ENCODE results near the gene IFT81. TPM values are rescaled to one million over a fixed set of nuclear protein-coding genes. Genes with fewer than 3 reads are reported as not detected.

The IFT81 gene
- total and polyA plus RNA-seq, 2 of the 13 experiments (the other 11 are each of a cell fraction or from before 2014, with no cell fraction given) = 4.2 to 13.0 TPM

DNA sequence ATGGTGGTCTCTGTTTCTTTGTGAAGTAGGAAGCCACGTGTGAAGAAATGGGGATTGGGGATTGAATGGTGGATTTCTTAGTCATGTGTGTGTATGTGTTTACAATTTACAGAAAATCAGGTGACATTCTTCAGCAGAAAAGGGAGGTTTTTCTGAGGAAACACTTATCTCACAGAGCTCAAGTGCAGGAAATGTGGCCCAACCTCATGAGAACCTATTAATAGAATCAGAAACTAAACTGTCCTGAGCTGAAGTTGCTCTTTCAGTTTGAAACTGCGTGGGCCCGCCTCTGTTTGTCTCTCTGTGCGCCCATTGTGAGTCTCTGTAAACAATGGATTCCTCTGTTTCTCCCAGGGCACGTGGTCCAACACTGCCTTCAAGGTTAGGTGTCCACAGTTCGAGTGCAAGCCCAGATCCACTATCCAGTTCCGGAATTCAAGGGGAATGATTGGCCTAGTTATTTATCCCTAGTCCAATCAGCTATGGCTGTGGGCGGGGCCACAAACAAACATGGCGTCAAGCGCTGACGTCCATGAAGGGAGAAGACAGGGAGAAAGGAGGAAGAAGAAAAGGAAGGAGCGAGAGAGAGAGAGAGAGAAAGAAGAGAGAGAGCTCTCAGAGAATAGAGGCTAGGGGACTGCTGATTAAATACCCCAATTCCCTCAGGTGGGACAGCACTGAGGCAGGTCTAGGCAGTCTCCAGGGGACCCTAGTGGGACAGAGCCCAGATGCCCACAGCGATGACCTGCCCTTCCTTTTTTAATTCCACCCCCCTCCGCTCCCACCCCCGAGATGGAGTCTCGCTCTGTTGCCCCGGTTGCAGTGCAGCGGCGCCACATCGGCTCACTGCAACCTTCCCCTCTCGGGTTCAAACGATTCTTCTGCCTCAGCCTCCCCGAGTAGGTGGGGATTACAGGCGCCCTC is 44.4 kb upstream of the IFT81 start (continued):
- TF ChIP-seq, protein P1, sequence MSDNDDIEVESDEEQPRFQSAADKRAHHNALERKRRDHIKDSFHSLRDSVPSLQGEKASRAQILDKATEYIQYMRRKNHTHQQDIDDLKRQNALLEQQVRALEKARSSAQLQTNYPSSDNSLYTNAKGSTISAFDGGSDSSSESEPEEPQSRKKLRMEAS (IDR thresholded peaks at IDR 0.05) = peak; percentile 99
- TF ChIP-seq, protein P2, sequence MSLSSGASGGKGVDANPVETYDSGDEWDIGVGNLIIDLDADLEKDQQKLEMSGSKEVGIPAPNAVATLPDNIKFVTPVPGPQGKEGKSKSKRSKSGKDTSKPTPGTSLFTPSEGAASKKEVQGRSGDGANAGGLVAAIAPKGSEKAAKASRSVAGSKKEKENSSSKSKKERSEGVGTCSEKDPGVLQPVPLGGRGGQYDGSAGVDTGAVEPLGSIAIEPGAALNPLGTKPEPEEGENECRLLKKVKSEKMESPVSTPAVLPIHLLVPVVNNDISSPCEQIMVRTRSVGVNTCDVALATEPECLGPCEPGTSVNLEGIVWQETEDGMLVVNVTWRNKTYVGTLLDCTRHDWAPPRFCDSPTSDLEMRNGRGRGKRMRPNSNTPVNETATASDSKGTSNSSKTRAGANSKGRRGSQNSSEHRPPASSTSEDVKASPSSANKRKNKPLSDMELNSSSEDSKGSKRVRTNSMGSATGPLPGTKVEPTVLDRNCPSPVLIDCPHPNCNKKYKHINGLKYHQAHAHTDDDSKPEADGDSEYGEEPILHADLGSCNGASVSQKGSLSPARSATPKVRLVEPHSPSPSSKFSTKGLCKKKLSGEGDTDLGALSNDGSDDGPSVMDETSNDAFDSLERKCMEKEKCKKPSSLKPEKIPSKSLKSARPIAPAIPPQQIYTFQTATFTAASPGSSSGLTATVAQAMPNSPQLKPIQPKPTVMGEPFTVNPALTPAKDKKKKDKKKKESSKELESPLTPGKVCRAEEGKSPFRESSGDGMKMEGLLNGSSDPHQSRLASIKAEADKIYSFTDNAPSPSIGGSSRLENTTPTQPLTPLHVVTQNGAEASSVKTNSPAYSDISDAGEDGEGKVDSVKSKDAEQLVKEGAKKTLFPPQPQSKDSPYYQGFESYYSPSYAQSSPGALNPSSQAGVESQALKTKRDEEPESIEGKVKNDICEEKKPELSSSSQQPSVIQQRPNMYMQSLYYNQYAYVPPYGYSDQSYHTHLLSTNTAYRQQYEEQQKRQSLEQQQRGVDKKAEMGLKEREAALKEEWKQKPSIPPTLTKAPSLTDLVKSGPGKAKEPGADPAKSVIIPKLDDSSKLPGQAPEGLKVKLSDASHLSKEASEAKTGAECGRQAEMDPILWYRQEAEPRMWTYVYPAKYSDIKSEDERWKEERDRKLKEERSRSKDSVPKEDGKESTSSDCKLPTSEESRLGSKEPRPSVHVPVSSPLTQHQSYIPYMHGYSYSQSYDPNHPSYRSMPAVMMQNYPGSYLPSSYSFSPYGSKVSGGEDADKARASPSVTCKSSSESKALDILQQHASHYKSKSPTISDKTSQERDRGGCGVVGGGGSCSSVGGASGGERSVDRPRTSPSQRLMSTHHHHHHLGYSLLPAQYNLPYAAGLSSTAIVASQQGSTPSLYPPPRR (CRISPR knock-in tag; IDR thresholded peaks at IDR 0.05; ENCODE audit: borderline replicate concordance) = peak; percentile 60; the same call in 1 of the 2 replicates
- TF ChIP-seq, protein P3, sequence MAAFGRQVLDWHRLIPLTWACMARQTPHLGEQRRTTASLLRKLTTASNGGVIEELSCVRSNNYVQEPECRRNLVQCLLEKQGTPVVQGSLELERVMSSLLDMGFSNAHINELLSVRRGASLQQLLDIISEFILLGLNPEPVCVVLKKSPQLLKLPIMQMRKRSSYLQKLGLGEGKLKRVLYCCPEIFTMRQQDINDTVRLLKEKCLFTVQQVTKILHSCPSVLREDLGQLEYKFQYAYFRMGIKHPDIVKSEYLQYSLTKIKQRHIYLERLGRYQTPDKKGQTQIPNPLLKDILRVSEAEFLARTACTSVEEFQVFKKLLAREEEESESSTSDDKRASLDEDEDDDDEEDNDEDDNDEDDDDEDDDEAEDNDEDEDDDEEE (CRISPR knock-in tag; IDR thresholded peaks at IDR 0.05) = no peak
- TF ChIP-seq ZC3H13 (CRISPR knock-in tag; IDR thresholded peaks at IDR 0.05) (no peak), ZNF776 (CRISPR knock-in tag; IDR thresholded peaks at IDR 0.05) (peak; percentile 3; the same call in 1 of the 2 replicates), RFXANK (CRISPR knock-in tag; IDR thresholded peaks at IDR 0.05) (no peak), MYC (CRISPR knock-in tag; IDR thresholded peaks at IDR 0.05; ENCODE audit: borderline replicate concordance) (peak; percentile 88), TBX3 (IDR thresholded peaks at IDR 0.05; ENCODE audit: borderline replicate concordance) (peak; percentile 35; the same call in 1 of the 2 replicates), ZNF282 (IDR thresholded peaks at IDR 0.05; ENCODE audit: partially characterized antibody) (no peak)
- TF ChIP-seq, protein P4, sequence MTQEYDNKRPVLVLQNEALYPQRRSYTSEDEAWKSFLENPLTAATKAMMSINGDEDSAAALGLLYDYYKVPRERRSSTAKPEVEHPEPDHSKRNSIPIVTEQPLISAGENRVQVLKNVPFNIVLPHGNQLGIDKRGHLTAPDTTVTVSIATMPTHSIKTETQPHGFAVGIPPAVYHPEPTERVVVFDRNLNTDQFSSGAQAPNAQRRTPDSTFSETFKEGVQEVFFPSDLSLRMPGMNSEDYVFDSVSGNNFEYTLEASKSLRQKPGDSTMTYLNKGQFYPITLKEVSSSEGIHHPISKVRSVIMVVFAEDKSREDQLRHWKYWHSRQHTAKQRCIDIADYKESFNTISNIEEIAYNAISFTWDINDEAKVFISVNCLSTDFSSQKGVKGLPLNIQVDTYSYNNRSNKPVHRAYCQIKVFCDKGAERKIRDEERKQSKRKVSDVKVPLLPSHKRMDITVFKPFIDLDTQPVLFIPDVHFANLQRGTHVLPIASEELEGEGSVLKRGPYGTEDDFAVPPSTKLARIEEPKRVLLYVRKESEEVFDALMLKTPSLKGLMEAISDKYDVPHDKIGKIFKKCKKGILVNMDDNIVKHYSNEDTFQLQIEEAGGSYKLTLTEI (CRISPR knock-in tag; conservative IDR thresholded peaks at IDR 0.05) = no peak
- TF ChIP-seq, protein P5, sequence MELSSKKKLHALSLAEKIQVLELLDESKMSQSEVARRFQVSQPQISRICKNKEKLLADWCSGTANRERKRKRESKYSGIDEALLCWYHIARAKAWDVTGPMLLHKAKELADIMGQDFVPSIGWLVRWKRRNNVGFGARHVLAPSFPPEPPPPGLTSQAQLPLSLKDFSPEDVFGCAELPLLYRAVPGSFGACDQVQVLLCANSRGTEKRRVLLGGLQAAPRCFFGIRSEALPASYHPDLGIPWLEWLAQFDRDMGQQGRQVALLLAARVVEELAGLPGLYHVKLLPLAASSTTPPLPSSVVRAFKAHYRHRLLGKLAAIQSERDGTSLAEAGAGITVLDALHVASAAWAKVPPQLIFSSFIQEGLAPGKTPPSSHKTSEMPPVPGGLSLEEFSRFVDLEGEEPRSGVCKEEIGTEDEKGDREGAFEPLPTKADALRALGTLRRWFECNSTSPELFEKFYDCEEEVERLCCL (CRISPR knock-in tag; IDR thresholded peaks at IDR 0.05; ENCODE audit: borderline replicate concordance) = no peak
- TF ChIP-seq, protein P6, sequence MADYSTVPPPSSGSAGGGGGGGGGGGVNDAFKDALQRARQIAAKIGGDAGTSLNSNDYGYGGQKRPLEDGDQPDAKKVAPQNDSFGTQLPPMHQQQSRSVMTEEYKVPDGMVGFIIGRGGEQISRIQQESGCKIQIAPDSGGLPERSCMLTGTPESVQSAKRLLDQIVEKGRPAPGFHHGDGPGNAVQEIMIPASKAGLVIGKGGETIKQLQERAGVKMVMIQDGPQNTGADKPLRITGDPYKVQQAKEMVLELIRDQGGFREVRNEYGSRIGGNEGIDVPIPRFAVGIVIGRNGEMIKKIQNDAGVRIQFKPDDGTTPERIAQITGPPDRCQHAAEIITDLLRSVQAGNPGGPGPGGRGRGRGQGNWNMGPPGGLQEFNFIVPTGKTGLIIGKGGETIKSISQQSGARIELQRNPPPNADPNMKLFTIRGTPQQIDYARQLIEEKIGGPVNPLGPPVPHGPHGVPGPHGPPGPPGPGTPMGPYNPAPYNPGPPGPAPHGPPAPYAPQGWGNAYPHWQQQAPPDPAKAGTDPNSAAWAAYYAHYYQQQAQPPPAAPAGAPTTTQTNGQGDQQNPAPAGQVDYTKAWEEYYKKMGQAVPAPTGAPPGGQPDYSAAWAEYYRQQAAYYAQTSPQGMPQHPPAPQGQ (CRISPR knock-in tag; IDR thresholded peaks at IDR 0.05; ENCODE audit: borderline replicate concordance) = no peak
- TF ChIP-seq, protein P7, sequence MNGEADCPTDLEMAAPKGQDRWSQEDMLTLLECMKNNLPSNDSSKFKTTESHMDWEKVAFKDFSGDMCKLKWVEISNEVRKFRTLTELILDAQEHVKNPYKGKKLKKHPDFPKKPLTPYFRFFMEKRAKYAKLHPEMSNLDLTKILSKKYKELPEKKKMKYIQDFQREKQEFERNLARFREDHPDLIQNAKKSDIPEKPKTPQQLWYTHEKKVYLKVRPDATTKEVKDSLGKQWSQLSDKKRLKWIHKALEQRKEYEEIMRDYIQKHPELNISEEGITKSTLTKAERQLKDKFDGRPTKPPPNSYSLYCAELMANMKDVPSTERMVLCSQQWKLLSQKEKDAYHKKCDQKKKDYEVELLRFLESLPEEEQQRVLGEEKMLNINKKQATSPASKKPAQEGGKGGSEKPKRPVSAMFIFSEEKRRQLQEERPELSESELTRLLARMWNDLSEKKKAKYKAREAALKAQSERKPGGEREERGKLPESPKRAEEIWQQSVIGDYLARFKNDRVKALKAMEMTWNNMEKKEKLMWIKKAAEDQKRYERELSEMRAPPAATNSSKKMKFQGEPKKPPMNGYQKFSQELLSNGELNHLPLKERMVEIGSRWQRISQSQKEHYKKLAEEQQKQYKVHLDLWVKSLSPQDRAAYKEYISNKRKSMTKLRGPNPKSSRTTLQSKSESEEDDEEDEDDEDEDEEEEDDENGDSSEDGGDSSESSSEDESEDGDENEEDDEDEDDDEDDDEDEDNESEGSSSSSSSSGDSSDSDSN (CRISPR knock-in tag; IDR thresholded peaks at IDR 0.05) = no peak; the same call in 1 of the 2 replicates

Data from HepG2 (cell line).